HG03432 (cell line): Measurements from ENCODE around the gene PLOD1.
"Not testable (repeated sequence)": the region's sequence is repeated elsewhere in the genome, so short reads cannot be mapped to it uniquely, and the experiment has no call there.

Experiments
- ATAC-seq: cut with Tn5 transposase; IDR thresholded peaks from one replicate; pipeline ENCODE4 v1.9.1; 2021; ENCODE audit warnings: mild to moderate bottlenecking, moderate library complexity; ENCODE audit not compliant: unreplicated experiment

Gene PLOD1

DNA sequence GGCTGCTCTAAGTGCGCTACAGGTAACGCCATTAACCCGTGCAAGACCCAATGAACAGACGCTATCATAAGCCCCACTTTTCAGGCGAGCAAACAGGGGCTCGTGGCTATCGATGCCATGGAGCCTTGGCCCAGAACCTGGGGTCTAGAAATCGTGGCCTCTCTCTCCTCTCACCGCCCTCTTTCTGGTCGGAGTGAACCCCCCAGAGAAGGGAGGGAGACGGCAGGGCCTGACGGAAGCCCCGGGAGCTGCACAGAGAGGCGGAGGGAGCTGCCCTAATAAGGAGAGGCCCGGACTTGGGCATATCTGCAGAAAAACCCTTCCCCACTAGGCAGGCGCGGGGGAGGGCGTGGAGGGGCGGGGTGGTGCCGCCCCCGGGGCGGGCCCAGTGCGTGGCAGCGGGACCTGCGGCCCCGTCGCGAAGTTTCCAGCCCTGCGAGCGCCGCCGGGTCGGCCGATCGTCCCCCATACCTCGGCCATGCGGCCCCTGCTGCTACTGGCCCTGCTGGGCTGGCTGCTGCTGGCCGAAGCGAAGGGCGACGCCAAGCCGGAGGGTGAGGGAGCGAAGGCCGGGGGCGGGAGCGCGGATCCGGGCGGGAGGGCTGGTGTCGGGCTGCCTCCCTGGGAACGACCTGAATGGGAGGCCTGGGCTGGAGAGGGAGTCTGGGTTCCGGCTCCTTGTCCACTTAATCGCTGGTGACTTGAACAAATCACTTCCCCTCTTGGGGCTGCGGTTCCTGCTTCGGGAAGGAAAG lies at the start of gene PLOD1:
Gene PLOD1 (plus strand): TSS at position 416 of the 755 bp plus-strand sequence. CDS start 63 bp downstream, at position 479.
- peak; percentile 91 for ATAC-seq

- no peak for ATAC-seq
Observed at GRCh38 chr1:11885916-11886315, 48.6 kb upstream of the PLOD1 start.

DNA sequence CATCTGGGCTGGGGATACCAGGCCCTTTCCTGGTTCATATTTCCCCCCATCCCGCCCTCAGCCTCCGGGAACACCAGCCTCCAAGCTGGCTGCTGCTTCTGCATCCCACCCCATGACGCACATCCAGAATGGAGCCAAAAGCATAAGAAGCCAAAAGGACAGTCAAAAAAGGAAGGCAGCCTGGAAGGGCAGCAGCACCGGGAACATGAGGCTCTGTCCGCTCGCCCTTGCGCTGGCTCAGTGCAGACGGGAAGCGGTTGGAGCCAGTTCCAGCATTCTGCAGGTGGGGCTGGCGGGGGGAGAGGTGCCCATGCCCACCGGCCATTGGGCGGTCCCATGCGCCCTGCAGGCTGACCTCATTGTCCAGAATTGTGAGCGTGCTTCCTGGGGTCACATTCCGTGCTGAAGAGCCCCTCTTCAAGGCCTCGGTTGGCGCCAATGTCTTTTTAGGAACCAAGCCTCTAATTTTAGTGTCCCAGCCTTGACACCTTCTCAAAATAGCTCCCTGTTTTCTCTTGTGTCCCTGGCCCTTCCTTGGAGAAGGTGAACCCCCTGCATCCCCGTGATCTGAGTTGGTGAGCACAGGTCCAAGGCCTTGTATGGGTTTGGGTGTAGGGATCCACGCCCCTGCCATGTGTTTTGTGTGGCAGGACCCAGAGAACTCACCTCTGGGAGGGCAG lies 47.4 kb upstream of the PLOD1 start:
- no peak for ATAC-seq

DNA sequence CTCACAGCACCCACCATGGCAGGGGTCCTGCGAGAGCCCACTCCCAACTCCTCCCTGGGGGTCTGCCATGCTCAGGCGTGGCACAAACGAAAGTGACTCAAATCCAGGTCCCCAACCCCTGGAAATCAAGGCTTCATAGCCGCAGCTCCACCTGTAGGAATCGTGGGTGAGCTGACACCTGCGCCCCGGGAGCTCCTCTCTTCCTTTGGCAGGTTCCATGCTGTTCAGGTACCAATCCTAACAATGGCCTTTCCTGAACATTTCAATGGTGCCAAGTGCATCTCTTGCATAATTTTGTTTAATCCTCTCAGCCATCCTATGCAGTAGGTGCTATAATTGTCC lies 46.9 kb upstream of the PLOD1 start:
- ATAC-seq = no peak

GRCh38 chr1:11888206-11888876 lies 46.2 kb upstream of the PLOD1 start:
- ATAC-seq = no peak

GRCh38 chr1:11888877-11889208 lies 45.7 kb upstream of the PLOD1 start:
- no peak for ATAC-seq

- ATAC-seq = no peak
Observed at GRCh38 chr1:11891433-11892186, 42.9 kb upstream of the PLOD1 start.

GRCh38 chr1:11893907-11894251 lies 40.6 kb upstream of the PLOD1 start:
- ATAC-seq = no peak

DNA sequence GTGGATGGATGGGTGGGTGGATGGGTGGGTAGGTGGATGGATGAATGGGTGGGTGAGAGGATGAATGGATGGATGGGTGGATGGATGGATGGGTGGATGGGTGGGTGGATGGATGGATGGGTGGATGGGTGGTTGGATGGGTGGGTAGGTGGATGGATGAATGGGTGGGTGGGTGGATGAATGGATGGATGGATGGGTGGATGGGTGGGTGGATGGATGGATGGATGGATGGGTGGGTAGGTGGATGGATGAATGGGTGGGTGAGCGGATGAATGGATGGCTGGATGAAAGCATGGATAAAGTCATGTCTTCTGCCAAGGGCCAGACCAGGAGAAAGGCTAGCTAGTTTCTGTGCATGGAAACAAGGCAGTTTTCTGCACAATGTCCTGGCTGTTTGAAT lies 40.0 kb upstream of the PLOD1 start:
- ATAC-seq = not testable (repeated sequence)

DNA sequence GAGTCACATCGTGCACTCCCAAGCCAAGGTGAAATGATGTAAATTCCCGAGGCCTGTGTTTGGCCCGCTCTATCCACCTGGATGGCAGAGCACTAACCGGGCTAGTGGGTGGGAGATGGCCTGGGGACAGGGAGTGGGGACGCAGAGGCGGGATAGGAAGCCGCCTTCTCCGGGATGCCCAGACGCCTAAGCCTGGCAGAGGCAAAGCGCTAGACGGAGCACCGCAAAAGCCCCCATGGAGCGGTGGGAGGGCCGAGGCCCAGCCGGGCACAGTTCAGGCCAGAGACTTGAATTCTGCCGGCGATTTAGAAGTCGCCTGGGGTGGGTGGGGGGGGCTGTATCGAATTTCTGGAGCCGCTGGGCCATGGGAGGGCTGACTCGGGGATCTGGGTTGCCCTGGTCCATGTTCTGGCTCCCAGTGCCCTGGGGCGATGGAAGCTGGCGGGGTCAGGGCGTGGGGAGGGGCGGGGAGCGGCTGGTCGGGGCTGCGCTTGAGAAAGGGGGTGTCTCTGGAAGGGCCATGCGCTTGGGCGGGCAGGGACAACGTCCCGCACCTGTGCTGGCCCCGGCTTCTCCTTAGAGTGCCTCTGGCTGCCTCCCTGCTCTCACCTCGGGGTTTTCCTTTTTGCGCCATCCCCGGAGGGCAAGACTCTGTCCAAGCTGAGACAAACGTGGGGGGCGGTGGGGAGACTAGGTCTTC lies 36.3 kb upstream of the PLOD1 start:
- ATAC-seq = no peak

GRCh38 chr1:11898831-11899467 lies 35.6 kb upstream of the PLOD1 start:
- ATAC-seq = no peak

DNA sequence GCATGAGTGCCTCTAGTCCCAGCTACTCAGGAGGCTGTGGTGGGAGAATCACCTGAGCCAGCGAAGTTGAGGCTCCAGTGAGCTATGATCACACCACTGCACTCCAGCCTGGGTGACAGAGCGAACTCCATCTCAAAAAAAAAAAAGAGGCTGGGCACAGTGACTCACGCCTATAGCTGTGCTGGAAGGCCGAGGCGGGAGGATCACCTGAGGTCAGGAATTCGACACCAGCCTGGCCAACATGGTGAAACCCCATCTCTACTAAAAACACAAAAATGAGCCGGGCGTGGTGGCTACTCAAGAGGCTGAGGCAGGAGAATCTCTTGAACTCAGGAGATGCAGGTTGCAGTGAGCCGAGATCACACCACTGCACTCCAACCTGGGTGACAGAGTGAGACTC lies 33.1 kb upstream of the PLOD1 start:
- ATAC-seq = not testable (repeated sequence)

GRCh38 chr1:11903210-11903609 lies 31.3 kb upstream of the PLOD1 start:
- ATAC-seq = no peak

GRCh38 chr1:11904156-11904555 lies 30.4 kb upstream of the PLOD1 start:
- not testable (repeated sequence) for ATAC-seq

DNA sequence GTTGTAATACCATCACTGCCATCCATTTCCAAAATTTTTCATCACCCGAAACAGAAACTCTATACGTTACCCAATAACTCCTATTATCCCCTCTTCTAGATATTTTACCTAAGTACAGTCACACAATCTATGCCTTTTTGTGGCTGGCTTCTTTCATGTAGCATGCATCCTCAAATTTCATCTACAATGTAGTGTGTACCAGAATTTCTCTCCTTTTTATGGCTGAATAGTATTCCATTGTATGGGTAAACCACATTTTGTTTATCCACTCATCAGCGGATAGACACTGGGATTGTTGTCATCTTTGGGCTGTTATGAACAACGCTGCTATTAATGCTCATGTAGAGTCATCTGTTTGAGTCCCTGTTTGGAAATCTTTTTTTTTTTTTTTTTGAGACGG lies 29.5 kb upstream of the PLOD1 start:
- ATAC-seq = no peak

GRCh38 chr1:11906870-11907269 lies 27.6 kb upstream of the PLOD1 start:
- ATAC-seq = no peak

DNA sequence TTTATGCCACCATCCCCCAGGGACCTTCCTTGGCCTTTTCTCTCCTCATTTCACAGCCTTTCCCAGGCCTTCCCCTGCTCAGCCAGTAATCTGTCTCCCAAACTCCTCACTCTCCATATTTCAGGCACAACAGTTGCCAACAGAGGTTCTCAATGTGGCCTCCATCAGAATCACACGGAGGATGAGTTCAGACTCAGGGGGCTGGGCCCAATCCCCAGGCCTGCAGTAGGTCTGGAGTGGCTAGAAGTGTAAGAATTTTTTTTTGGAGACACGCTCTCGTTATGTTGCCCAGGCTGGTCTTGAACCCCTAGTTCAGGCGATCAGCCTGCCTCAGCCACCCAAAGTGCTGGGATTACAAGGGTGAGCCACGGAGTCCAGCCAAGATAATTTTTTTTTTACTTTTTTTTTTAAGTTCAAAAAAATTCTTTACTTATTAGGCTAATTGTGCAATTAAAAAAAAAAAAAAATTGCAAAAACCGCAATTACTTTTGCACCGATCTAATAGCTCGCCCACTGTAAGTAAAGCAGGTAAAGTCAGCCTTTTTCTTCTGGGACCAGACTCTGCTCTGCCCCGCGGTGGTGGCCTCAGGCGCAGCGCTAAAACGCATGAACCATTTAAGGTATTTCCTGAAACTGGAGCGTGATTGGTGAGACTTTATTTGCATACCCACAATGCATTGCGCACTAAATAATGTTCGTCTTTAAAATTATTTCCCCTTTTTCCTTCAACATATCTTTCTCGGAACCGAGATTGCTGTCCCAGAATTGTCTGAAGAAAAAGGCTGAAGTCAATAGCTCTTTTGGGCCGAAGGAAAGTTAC lies 27.0 kb upstream of the PLOD1 start:
- peak; percentile 49 for ATAC-seq

GRCh38 chr1:11908095-11908675 lies 26.3 kb upstream of the PLOD1 start:
- ATAC-seq = peak; percentile 56

DNA sequence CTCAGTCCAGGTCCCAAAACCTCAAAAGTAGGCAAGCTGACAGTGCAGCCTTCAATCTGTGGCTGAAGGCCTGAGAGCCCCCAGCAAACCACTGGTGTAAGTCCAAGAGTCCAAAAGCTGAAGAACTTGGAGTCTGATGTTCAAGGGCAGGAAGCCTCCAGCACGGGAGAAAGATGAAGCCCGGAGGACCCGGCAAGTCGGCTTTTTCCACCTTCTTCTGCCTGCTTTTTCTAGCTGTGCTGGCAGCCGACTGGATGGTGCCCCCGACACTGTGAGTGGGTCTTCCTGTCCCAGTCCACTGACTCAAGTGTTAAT lies 23.6 kb upstream of the PLOD1 start:
- ATAC-seq = not testable (repeated sequence)
